Neural progenitor cell (in vitro differentiated cells): ENCODE measurements around the gene RABGAP1. TPM values are rescaled to one million over a fixed set of nuclear protein-coding genes. Genes with fewer than 3 reads are reported as not detected.

Experiments used
- DNase-seq: peaks from one replicate; pipeline ENCODE4 v3.0.0-alpha.2; 2016; ENCODE audit warnings: low spot score
- H2AFZ ChIP-seq: fragments of 200-600 bp; sonication (generic); replicated peaks from 2 replicates; pipeline ENCODE4 v1.6.1; 2016; ENCODE audit warnings: antibody characterized with exemption
- H3F3A ChIP-seq: fragments of 200-600 bp; sonication (generic); 2 replicates; pipeline ENCODE4 v1.6.1; 2016; ENCODE audit warnings: antibody characterized with exemption, low read depth
- H3K27ac ChIP-seq: fragments of 200-600 bp; sonication (generic); 2 replicates; pipeline ENCODE4 v1.5.1; 2016; ENCODE audit warnings: mild to moderate bottlenecking
- H3K27me3 ChIP-seq: fragments of 200-600 bp; sonication (generic); 2 replicates; pipeline ENCODE4 v1.6.1; 2016; ENCODE audit warnings: mild to moderate bottlenecking, moderate library complexity
- H3K36me3 ChIP-seq: fragments of 200-600 bp; sonication (generic); 2 replicates; pipeline ENCODE4 v1.5.1; 2016
- H3K4me1 ChIP-seq: fragments of 200-600 bp; sonication (generic); 2 replicates; pipeline ENCODE4 v1.6.1; 2016; ENCODE audit warnings: mixed run types
- H3K4me2 ChIP-seq: fragments of 200-600 bp; sonication (generic); 2 replicates; pipeline ENCODE4 v1.6.1; 2016
- H3K4me3 ChIP-seq: fragments of 200-600 bp; sonication (generic); 2 replicates; pipeline ENCODE4 v1.5.1; 2016
- H3K79me2 ChIP-seq: fragments of 200-600 bp; sonication (generic); 2 replicates; pipeline ENCODE4 v1.6.1; 2016; ENCODE audit warnings: low read depth
- H3K9ac ChIP-seq: fragments of 200-600 bp; sonication (generic); 2 replicates; pipeline ENCODE4 v1.6.1; 2016
- H3K9me3 ChIP-seq: fragments of 200-600 bp; sonication (generic); 2 replicates; pipeline ENCODE4 v1.5.1; 2016; ENCODE audit warnings: low read depth
- H4K20me1 ChIP-seq: fragments of 200-600 bp; sonication (generic); 2 replicates; pipeline ENCODE4 v1.6.1; 2016; ENCODE audit warnings: low read depth
- H3K27ac Mint-ChIP-seq: 3 replicates; pipeline ENCODE4 v1.8.0; 2021; ENCODE audit warnings: mixed read lengths
- H3K27me3 Mint-ChIP-seq: 2 replicates; pipeline ENCODE4 v1.8.0; 2022; ENCODE audit warnings: low read depth, mild to moderate bottlenecking, inconsistent platforms, moderate library complexity, mixed read lengths; ENCODE audit not compliant: insufficient read depth
- H3K36me3 Mint-ChIP-seq: 3 replicates; pipeline ENCODE4 v1.8.0; 2021; ENCODE audit warnings: mixed read lengths
- H3K4me1 Mint-ChIP-seq: 3 replicates; pipeline ENCODE4 v1.8.0; 2021; ENCODE audit warnings: mixed read lengths
- H3K4me3 Mint-ChIP-seq: 3 replicates; pipeline ENCODE4 v1.8.0; 2021; ENCODE audit warnings: mild to moderate bottlenecking, moderate library complexity, mixed read lengths
- H3K9me3 Mint-ChIP-seq: 3 replicates; pipeline ENCODE4 v1.8.0; 2020; ENCODE audit warnings: mixed read lengths
- CTCF ChIP-seq: fragments of 200-600 bp; sonication (generic); IDR thresholded peaks from 2 replicates; pipeline ENCODE4 v1.5.1; 2017; ENCODE audit warnings: antibody characterized with exemption, mild to moderate bottlenecking
- EZH2 ChIP-seq: fragments of 200-600 bp; sonication (generic); IDR thresholded peaks from 2 replicates; pipeline ENCODE4 v1.6.1; 2017; ENCODE audit warnings: antibody characterized with exemption, mild to moderate bottlenecking, moderate library complexity
- EZH2phosphoT487 ChIP-seq: fragments of 200-600 bp; sonication (generic); IDR thresholded peaks from 2 replicates; pipeline ENCODE4 v1.6.1; 2017; ENCODE audit warnings: antibody characterized with exemption
- total RNA-seq: library from RNA; depleted of rRNA; stranded (reverse); fragments of >200 nt; gene quantifications from 2 replicates; pipeline ENCODE4 v1.2.3, GENCODE V29; 2015; ENCODE audit warnings: low replicate concordance

Gene RABGAP1
- total RNA-seq, 1 donor from 2014 or later: 55.2 TPM

DNA sequence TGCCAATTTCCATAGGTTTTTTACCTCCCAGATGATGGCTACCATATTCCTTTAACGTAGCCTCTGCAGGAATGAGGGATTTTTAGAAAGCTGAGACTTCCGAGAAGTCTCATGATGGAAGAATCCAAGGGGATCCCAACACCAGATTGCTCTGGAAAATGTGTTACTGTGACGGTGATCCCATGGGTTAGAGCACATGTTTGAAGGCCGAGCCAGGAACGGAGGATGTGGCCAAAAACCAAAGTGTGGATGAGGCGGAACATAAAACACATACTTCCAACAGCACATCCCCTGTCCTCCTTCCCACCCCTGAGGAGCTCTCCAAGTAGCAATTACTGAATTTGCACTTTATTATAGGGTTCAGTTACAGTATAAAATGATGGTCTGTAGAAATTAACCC, 175.2 kb downstream of the RABGAP1 start:
- no peaks in the 10 kb centered on the region for H3K9me3 ChIP-seq
- Mint-ChIP-seq H3K9me3 (no peaks in the 10 kb centered on the region), H3K4me1 (peaks cover 3% of the 10 kb centered on the region), H3K4me3 (no peak overlapping the region), H3K36me3 (peaks cover 14% of the 10 kb centered on the region), H3K27me3 (peaks cover 2% of the 10 kb centered on the region), H3K27ac (no peak overlapping the region)
- H3K79me2 ChIP-seq: no peaks in the 10 kb centered on the region
- H3K27ac ChIP-seq: no peak overlapping the region
- no peaks in the 10 kb centered on the region for H3K27me3 ChIP-seq
- H3F3A ChIP-seq: peaks cover 12% of the 10 kb centered on the region
- no peak overlapping the region for H3K4me2 ChIP-seq
- no peak overlapping the region for H3K4me3 ChIP-seq
- peaks cover 23% of the 10 kb centered on the region for H3K4me1 ChIP-seq
- TF ChIP-seq CTCF (no peak), EZH2phosphoT487 (no peak), EZH2 (no peak)
- H3K36me3 ChIP-seq: no peaks in the 10 kb centered on the region
- no peak overlapping the region for H2AFZ ChIP-seq
- H4K20me1 ChIP-seq: peaks cover 24% of the 10 kb centered on the region
- no peak overlapping the region for H3K9ac ChIP-seq
- DNase-seq: no peak

GRCh38 chr9:123119566-123119965, 178.7 kb downstream of the RABGAP1 start:
- Histone ChIP-seq H3K4me3 (no peak overlapping the region), H3K4me1 (peaks cover 27% of the 10 kb centered on the region), H3K79me2 (no peaks in the 10 kb centered on the region), H2AFZ (no peak overlapping the region), H3K4me2 (no peak overlapping the region), H3K9ac (no peak overlapping the region), H3K9me3 (no peaks in the 10 kb centered on the region), H4K20me1 (peaks cover 10% of the 10 kb centered on the region), H3K27ac (peak overlapping the region; percentile 39), H3K36me3 (no peaks in the 10 kb centered on the region), H3K27me3 (no peaks in the 10 kb centered on the region), H3F3A (peaks cover 12% of the 10 kb centered on the region)
- Mint-ChIP-seq H3K9me3 (no peaks in the 10 kb centered on the region), H3K4me3 (no peak overlapping the region), H3K4me1 (no peaks in the 10 kb centered on the region), H3K27ac (no peak overlapping the region), H3K36me3 (peaks cover 14% of the 10 kb centered on the region), H3K27me3 (peaks cover 5% of the 10 kb centered on the region)
- TF ChIP-seq EZH2 (no peak), EZH2phosphoT487 (no peak), CTCF (no peak)
- no peak for DNase-seq

DNA sequence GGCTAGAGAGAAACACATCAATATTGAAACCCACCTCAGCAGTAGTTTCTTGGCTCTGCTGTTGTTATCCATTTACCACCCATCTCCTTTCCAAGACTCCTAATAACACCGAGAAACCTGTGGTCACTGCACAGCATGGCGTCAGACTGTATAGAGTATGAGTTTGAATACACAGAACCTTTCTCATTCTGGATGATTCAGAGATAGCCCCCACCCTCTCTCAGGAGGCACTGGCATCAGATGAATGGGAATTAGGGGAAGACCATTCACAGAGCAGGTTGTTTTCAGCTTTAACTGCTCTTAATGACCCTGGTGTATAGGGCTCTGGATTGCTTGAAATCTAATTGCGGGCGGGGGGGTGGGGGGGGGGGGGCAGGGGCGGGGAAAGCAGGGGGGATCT, 179.3 kb downstream of the RABGAP1 start:
- Histone ChIP-seq H3K27ac (peak overlapping the region; percentile 39), H4K20me1 (peaks cover 10% of the 10 kb centered on the region), H3K9ac (no peak overlapping the region), H3K9me3 (no peaks in the 10 kb centered on the region), H3K79me2 (no peaks in the 10 kb centered on the region), H3K27me3 (no peaks in the 10 kb centered on the region), H3K36me3 (peaks cover 2% of the 10 kb centered on the region), H3K4me2 (peak overlapping the region; percentile 61), H3K4me3 (no peak overlapping the region), H3K4me1 (peaks cover 33% of the 10 kb centered on the region), H2AFZ (no peak overlapping the region), H3F3A (peaks cover 12% of the 10 kb centered on the region)
- TF ChIP-seq CTCF: no peak
- peak overlapping the region; percentile 62 for H3K27ac Mint-ChIP-seq
- no peaks in the 10 kb centered on the region for H3K4me1 Mint-ChIP-seq
- DNase-seq: peak; percentile 60
- H3K4me3 Mint-ChIP-seq: no peak overlapping the region
- peaks cover 14% of the 10 kb centered on the region for H3K36me3 Mint-ChIP-seq
- peaks cover 5% of the 10 kb centered on the region for H3K27me3 Mint-ChIP-seq
- no peaks in the 10 kb centered on the region for H3K9me3 Mint-ChIP-seq
